GM23248 (cell line): ENCODE measurements around the gene ENTREP1.

ENCODE experiments used
- EZH2 ChIP-seq: fragments of 200-600 bp; sonication (generic); IDR thresholded peaks from 2 replicates; pipeline ENCODE4 v1.6.1; 2018; ENCODE audit warnings: antibody characterized with exemption, mild to moderate bottlenecking; ENCODE audit not compliant: insufficient read depth, poor library complexity, severe bottlenecking
- EZH2phosphoT487 ChIP-seq: fragments of 200-600 bp; sonication (generic); IDR thresholded peaks from 2 replicates; pipeline ENCODE4 v1.6.1; 2018; ENCODE audit warnings: antibody characterized with exemption, moderate library complexity, mild to moderate bottlenecking, low read depth; ENCODE audit not compliant: insufficient read depth

- TF ChIP-seq EZH2 (no peak), EZH2phosphoT487 (no peak)
These were observed 25.7 kb upstream of the ENTREP1 start for GRCh38 chr9:69299315-69299714.
